Measurements from ENCODE around the gene IRF4.

The IRF4 gene

DNA sequence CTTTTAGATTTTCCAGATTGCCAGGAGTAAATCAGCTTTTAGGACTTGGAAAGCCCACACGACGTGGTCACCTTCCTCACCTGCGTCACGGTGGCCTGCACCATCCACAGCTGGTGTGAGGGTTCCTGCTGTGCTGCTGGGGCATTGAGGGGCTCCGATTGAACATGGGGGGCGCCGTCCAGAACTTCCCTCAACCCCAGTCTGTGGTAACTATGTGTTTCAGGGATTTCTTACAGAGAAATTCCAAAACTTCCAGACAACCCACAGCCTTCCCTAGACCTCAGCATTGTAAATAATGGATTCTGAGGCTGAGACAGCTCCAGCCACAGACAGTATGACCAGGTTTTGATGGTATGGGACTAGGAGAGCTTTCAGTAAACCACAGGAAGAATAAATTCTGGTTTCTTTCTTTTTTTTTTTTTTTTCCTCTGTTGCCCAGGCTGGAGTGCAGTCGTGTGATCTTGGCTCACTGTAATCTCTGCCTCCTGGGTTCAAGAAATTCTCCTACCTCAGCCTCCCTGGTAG is 46.7 kb upstream of the IRF4 start:
- H3K4me3 ChIP-seq (ENCODE audit: low read depth, low read length): no peak overlapping the region
- peak; percentile 64 for DNase-seq (ENCODE audit: low read depth)
- in situ Hi-C loops (cut with HindIII; ENCODE audit: low sequenced_read_pairs): no loop called here
- TF ChIP-seq, protein P1, sequence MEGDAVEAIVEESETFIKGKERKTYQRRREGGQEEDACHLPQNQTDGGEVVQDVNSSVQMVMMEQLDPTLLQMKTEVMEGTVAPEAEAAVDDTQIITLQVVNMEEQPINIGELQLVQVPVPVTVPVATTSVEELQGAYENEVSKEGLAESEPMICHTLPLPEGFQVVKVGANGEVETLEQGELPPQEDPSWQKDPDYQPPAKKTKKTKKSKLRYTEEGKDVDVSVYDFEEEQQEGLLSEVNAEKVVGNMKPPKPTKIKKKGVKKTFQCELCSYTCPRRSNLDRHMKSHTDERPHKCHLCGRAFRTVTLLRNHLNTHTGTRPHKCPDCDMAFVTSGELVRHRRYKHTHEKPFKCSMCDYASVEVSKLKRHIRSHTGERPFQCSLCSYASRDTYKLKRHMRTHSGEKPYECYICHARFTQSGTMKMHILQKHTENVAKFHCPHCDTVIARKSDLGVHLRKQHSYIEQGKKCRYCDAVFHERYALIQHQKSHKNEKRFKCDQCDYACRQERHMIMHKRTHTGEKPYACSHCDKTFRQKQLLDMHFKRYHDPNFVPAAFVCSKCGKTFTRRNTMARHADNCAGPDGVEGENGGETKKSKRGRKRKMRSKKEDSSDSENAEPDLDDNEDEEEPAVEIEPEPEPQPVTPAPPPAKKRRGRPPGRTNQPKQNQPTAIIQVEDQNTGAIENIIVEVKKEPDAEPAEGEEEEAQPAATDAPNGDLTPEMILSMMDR (IDR thresholded peaks at IDR 0.05; ENCODE audit: low read depth, low read length, missing control alignments): no peak

DNA sequence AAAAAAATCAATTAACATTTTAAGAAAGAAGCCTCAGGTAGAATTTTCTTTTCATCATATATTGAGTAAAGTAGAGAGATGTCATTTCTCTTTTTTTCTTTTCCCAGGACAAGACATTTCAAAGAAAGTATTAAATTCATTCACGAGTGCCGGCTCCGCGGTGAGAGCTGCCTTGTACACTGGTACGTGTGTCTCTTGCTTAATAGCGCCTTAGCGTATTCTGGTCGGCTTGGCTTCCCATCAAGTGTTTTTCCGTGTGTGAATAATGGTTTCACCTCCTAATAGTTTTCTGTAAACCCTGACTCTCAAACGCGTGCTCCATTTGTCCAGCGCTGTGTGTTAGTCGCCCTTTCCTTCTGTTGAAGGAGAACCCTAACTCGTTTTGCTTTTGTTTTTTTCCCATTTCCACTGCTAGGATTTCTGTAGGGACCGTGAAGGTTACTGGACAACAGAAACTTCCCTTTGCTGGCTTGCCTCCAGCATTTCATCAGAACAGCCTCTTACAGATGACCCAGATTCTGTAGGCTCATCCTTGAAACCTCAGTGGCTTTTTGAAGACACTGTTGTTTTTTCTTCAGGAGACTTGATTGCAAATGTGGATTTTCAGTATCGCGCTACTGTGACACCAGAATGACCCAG is 45.7 kb upstream of the IRF4 start:
- H3K4me3 ChIP-seq (ENCODE audit: low read depth, low read length): no peak overlapping the region
- in situ Hi-C loops (cut with HindIII; ENCODE audit: low sequenced_read_pairs): no loop called here
- DNase-seq (ENCODE audit: low read depth): no peak
- TF ChIP-seq, protein P1 (IDR thresholded peaks at IDR 0.05; ENCODE audit: low read depth, low read length, missing control alignments): no peak

DNA sequence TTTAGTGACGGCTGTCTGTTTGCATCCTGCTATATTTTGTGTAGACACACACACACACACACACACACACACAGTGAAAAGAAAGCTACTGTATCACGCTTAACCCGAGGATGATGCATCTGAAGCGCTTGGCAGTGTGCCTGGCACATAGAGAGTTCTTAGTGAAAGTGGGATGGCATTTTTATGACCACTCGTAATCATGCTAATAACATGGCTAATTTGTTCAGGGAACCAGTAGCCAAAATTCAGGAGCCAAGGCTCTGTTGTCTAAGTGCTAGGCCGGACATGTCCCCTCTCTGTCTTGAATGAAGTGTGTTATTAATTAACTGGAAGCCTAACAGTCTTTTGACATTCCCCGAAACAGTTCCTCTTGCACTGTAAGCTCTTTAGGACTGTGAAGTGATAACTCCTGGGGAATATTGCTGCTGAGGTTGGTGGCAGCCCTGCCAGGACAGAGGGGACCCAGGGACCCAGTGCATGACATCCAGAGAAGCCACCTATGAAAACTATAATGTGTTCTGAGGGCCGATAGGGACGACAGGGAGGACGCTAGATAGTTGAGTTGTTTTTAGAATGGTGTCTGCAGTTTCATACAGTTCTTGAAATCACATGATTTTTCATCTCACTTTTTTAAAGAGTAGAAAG is 45.0 kb upstream of the IRF4 start:
- peak; percentile 34 for DNase-seq (ENCODE audit: low read depth)
- no peak overlapping the region for H3K4me3 ChIP-seq (ENCODE audit: low read depth, low read length)
- TF ChIP-seq, protein P1 (IDR thresholded peaks at IDR 0.05; ENCODE audit: low read depth, low read length, missing control alignments): no peak
- in situ Hi-C loops (cut with HindIII; ENCODE audit: low sequenced_read_pairs): no loop called here

DNA sequence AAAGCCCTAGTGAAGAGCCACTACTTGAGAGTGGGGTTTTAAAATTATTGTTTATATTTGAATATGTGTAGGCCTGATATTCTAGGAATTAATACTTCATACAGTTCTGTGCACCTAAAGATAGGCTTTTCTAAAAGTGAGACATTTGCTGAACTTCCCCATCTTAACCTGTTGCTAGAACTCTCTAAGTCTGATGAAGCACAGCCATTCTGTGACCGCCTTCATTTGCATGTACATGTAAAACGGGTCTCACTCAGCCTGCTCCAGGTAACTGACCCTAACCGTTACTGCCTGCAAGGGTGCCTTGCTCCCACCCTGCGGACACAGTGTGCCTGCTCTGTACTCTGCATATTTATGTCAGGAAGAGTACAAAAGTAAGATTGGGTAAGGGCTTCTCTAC is 44.3 kb upstream of the IRF4 start:
- TF ChIP-seq, protein P1 (IDR thresholded peaks at IDR 0.05; ENCODE audit: low read depth, low read length, missing control alignments): no peak
- no peak for DNase-seq (ENCODE audit: low read depth)
- no peak overlapping the region for H3K4me3 ChIP-seq (ENCODE audit: low read depth, low read length)
- in situ Hi-C loops (cut with HindIII; ENCODE audit: low sequenced_read_pairs): no loop called here

DNA sequence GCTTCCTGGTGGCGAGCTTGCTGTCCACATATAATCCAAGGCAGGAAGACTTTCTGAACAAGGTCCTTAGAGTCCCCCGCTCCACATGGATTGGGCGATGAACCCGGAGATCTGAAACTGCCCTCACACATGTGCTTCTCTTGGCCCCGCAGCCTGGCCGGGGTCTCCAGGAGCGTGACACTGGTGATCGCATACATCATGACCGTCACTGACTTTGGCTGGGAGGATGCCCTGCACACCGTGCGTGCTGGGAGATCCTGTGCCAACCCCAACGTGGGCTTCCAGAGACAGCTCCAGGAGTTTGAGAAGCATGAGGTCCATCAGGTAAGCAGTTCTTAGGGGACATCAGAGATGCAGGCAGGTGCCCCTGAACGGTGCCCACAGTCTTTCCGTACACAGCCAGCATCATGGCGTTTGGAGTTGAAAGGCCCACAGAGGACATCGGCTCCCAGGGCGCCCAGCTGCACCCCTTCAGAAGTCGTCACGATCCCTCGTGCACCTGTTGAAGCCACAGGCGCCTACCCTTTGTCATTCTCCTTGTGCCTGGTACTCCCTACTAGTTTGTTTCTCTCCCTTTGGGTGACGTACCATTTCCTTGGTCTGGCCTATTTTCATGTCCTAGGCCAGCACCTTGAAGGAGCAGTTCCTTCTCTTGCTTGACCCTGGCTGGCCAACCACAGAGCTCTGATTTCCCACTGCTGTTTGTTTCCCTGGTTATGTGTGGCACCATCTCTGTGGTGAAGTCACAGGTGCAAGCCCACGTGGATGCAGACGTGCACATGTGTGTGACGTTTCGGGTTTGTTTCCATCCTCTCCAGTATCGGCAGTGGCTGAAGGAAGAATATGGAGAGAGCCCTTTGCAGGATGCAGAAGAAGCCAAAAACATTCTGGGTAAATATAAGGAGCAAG is 43.3 kb upstream of the IRF4 start:
- no peak for DNase-seq (ENCODE audit: low read depth)
- in situ Hi-C loops (cut with HindIII; ENCODE audit: low sequenced_read_pairs): no loop called here
- H3K4me3 ChIP-seq (ENCODE audit: low read depth, low read length): no peak overlapping the region
- TF ChIP-seq, protein P1 (IDR thresholded peaks at IDR 0.05; ENCODE audit: low read depth, low read length, missing control alignments): no peak

DNA sequence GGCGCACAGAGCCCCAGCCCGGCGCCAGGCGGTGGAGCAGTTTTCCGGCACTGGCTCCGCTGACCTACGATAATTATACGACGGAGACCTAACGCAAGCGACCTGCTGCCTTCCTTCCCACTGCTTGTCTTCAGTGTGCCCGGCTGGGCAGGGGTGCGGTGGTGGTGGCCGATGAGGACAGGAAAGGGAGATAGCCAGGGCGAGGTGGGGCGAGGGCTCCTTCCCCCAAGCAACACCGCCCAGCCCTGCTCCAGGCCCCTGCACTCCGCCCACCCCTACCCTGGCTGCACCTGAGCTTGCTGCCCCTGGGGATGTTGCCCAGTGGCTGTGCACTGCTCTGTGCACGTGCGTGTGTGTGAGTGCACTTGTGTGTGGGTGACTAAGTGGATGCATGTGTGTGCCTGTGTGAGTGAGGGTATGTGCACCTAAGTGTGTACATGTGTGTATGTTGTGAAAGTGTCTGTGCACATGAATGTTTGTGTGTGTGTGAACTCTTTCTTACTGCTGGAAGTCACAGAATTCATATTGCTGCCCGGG is 42.6 kb upstream of the IRF4 start:
- TF ChIP-seq, protein P1 (IDR thresholded peaks at IDR 0.05; ENCODE audit: low read depth, low read length, missing control alignments): no peak
- DNase-seq (ENCODE audit: low read depth): no peak
- in situ Hi-C loops (cut with HindIII; ENCODE audit: low sequenced_read_pairs): no loop called here
- H3K4me3 ChIP-seq (ENCODE audit: low read depth, low read length): no peak overlapping the region

Data from astrocyte of the cerebellum (primary cell).